BE2C (cell line): Measurements from ENCODE around the gene TDRD9.

Experiments used
- DNase-seq: peaks from one replicate; pipeline ENCODE4 v3.0.0-alpha.2; 2020
- H3K27me3 ChIP-seq: fragments of 250-450 bp; sonication (Bioruptor Pico); 2 replicates; pipeline ENCODE4 v1.5.1; 2020; ENCODE audit warnings: mild to moderate bottlenecking
- H3K36me3 ChIP-seq: fragments of 250-450 bp; sonication (Bioruptor Pico); 2 replicates; pipeline ENCODE4 v1.5.1; 2020; ENCODE audit warnings: mild to moderate bottlenecking
- H3K4me1 ChIP-seq: fragments of 250-450 bp; sonication (Bioruptor Pico); 2 replicates; pipeline ENCODE4 v1.5.1; 2020
- H3K4me3 ChIP-seq: 2 replicates; pipeline ENCODE4 v1.5.1; 2011; ENCODE audit warnings: low read depth, low read length
- H3K9me3 ChIP-seq: fragments of 250-450 bp; sonication (Bioruptor Pico); 2 replicates; pipeline ENCODE4 v1.5.1; 2020
- TF ChIP-seq, protein P1 (sequence below): IDR thresholded peaks from 2 replicates; pipeline ENCODE4 v1.5.1; 2012; ENCODE audit warnings: mild to moderate bottlenecking, low read depth, low read length

TDRD9 gene

DNA sequence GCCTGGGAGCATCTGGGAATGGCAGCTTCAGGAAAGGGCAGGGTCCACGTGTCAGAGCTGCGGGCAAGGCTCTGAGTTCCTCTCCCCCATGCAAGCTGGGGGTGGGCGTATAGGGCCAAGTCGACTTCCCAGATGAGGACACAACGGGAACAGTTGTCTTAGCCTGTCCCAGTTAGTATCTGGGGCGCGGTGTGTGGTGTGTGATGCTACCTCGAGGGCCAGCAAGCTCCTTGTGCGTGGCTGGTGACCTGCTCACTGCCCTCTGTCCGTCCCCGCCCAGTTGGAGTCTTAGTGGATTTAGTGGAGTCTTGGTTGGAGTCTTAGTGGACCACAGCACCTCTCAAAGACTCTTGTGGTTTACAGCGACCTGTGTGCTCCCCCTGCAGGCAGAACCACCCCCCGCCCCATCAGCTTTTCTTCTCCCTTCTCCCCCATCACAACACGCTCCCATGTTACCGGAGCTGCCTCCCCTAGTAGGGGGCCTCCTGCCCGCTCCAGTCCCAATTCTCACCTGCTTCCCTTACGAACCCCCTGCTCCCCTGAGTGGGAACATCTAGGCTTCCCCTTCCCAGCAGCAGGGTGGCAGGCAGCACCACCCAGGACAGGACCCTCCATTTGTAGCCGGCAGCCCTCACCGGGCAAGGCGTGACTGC, 165.9 kb downstream of the TDRD9 start:
- TF ChIP-seq, protein P1, sequence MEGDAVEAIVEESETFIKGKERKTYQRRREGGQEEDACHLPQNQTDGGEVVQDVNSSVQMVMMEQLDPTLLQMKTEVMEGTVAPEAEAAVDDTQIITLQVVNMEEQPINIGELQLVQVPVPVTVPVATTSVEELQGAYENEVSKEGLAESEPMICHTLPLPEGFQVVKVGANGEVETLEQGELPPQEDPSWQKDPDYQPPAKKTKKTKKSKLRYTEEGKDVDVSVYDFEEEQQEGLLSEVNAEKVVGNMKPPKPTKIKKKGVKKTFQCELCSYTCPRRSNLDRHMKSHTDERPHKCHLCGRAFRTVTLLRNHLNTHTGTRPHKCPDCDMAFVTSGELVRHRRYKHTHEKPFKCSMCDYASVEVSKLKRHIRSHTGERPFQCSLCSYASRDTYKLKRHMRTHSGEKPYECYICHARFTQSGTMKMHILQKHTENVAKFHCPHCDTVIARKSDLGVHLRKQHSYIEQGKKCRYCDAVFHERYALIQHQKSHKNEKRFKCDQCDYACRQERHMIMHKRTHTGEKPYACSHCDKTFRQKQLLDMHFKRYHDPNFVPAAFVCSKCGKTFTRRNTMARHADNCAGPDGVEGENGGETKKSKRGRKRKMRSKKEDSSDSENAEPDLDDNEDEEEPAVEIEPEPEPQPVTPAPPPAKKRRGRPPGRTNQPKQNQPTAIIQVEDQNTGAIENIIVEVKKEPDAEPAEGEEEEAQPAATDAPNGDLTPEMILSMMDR: no peak
- H3K4me1 ChIP-seq: peaks cover 13% of the 10 kb centered on the region
- DNase-seq: no peak
- H3K27me3 ChIP-seq: no peaks in the 10 kb centered on the region
- no peaks in the 10 kb centered on the region for H3K9me3 ChIP-seq
- H3K4me3 ChIP-seq: no peak overlapping the region
- H3K36me3 ChIP-seq: no peaks in the 10 kb centered on the region

DNA sequence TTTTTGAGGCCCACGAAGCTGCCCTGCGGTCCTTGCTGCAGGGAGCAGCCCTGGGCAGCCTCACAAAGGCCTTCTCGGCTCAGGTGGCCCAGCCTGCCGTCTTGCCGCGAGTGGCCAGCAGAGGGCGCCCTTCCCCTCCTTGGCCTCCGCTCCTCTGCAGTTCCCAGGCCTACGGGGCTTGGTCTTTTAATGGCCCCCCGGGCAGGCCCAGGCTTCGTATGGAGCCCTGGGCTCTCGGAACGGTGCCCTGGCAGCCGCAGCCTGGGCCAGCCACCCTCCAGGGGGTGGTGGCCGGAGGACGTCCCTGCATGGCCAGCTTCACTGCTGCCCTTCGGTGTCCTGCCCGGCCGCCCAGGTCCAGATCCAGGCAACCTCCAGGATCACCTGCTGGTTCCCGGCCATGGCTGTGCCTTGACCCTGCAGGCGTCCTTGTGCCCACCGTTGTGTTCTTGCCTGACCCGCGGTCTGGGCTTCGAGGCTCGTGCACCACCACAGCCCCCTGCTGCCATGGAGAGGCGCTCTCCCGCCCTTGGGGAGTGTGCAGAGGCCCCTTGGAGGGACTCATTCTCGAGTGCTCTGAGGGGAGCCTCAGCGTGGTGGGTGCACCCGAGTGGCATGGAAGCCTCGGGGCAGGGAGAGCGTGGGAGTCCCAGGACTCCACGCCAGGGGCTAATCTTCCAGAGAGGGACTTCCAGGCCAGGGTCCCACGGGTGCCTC, 166.6 kb downstream of the TDRD9 start:
- DNase-seq: peak; percentile 83
- Histone ChIP-seq H3K4me1 (peaks cover 13% of the 10 kb centered on the region), H3K36me3 (no peaks in the 10 kb centered on the region), H3K27me3 (no peaks in the 10 kb centered on the region), H3K9me3 (no peaks in the 10 kb centered on the region), H3K4me3 (no peak overlapping the region)
- TF ChIP-seq, protein P1: peak; percentile 77

DNA sequence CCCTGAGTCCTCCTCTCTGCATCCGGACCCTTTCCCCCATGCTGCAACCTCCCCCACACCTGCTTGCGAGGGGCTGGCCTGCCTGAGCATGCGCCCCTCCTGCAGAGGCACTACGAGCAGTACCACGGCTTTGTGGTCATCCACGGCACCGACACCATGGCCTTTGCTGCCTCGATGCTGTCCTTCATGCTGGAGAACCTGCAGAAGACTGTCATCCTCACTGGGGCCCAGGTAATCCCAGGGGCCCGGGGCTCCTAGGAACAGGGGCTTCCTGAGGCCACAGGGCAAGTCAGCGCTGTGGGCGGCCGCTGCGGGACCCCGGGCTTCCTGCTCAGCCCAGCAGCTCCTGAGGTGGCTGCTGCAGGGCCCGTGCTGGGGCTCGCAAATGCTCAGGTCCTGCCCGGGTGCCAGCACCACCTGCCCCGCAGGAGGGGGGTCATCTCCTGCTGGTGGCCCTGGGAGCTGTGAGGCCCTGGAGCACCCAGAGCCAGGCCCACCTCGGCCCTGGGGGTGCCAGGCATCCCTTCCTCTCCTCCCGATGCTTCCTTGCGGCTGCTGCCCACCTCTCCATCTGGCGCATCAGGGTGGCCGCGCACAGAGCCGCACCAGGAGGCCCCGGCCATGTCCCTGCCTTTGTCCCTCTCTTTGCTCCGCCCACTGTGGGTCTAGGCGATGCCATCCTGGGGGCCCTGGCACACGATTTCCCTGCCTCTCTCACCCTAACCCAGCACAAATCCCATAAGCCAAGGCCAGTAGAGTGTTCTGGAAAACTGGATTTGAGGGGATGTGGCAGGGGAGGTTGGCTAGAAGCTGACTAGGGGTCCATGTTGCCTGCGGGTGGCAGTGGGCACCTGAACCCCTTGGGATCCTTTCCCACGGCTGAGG, 167.4 kb downstream of the TDRD9 start:
- DNase-seq: no peak
- Histone ChIP-seq H3K4me1 (peaks cover 13% of the 10 kb centered on the region), H3K36me3 (no peaks in the 10 kb centered on the region), H3K4me3 (no peak overlapping the region), H3K9me3 (no peaks in the 10 kb centered on the region), H3K27me3 (no peaks in the 10 kb centered on the region)
- TF ChIP-seq, protein P1: no peak

DNA sequence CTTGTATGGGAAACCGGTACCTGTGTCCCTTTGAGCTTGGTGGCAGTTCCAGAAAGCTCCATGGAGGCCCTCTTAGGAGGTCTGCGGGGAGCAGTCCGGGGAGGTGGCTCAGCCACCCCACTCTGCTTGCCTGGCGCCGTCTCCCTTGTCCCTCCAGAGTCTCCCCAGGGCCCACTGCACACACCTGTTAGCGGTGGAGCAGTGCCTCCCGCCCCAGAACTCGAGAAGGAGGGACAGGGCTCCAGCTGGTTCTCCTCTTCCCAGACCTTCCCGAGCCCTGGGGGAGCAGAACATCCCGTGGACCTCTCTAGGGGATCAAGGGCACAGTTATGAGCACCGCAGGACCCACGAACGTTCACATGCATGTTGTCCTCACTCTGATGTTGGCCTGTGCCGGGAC, 168.1 kb downstream of the TDRD9 start:
- TF ChIP-seq, protein P1: no peak
- DNase-seq: no peak
- Histone ChIP-seq H3K4me1 (peaks cover 13% of the 10 kb centered on the region), H3K27me3 (no peaks in the 10 kb centered on the region), H3K36me3 (no peaks in the 10 kb centered on the region), H3K9me3 (no peaks in the 10 kb centered on the region), H3K4me3 (no peak overlapping the region)

DNA sequence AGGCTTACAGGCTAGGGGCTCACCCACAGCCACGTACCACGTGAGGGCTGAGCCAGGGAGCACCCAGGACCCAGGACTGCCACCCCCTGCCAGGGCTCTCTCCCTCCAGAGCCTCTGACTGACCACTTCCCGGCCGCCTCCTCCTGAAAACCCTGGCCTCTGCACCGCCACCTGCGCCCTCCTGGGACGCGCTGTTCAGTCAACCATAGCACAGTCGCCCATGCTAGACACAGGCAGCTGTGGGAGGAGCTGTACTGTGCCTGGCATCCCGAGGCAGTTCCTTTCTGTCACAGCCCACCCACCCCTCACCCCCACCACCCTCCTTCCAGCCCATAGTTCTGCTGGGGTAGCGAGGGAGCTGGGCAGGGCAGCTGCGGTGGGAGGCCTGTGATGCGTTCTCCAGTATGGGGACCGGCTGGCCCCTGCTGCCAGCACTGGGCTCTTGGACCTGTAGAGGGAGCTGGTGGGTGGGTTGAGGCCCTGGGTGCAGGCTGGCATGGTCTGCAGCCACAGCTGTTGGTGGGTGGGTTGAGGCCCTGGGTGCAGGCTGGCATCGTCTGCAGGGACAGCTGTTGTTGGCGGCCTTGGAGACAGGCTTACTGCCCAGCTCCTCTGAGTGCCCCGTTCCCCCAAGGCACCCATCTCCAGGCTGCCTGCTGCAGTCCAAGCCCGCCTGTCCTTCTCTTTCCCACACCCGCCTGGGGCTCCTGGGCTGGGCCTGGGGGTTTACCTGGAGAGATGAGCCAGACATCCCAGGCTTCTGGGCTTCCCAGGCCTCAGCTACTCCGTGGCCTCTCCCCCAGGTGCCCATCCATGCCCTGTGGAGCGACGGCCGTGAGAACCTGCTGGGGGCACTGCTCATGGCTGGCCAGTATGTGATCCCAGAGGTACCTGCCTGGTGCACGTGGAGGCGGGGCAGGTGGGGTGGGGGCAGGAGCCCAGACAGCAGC, 168.8 kb downstream of the TDRD9 start:
- H3K4me1 ChIP-seq: peaks cover 13% of the 10 kb centered on the region
- DNase-seq: peak; percentile 69

More for the DNA sequence above, 168.8 kb downstream of the TDRD9 start:
- TF ChIP-seq, protein P1: peak; percentile 42
- Histone ChIP-seq H3K27me3 (no peaks in the 10 kb centered on the region), H3K4me3 (no peak overlapping the region), H3K36me3 (no peaks in the 10 kb centered on the region), H3K9me3 (no peaks in the 10 kb centered on the region)
